Brain microvascular endothelial cell (primary cell): ENCODE measurements around the gene PDE6B.
"Not testable (repeated sequence)": the region's sequence is repeated elsewhere in the genome, so short reads cannot be mapped to it uniquely, and the experiment has no call there.

ENCODE experiments used
- DNase-seq: peaks from one replicate; pipeline ENCODE4 v3.0.0-alpha.2; 2020
- H3K27ac ChIP-seq: fragments of 250-450 bp; sonication (Bioruptor Pico); 2 replicates; pipeline ENCODE4 v1.5.1; 2020; ENCODE audit warnings: mild to moderate bottlenecking, moderate library complexity
- H3K27me3 ChIP-seq: fragments of 250-450 bp; sonication (Bioruptor Pico); replicated peaks from 2 replicates; pipeline ENCODE4 v1.5.1; 2020; ENCODE audit warnings: mild to moderate bottlenecking
- H3K36me3 ChIP-seq: fragments of 250-450 bp; sonication (Bioruptor Pico); replicated peaks from 2 replicates; pipeline ENCODE4 v1.5.1; 2020; ENCODE audit warnings: mild to moderate bottlenecking
- H3K4me3 ChIP-seq: 2 replicates; pipeline ENCODE4 v1.5.1; 2011; ENCODE audit warnings: low read depth, mild to moderate bottlenecking, control low read depth, low read length, moderate library complexity
- CTCF ChIP-seq: IDR thresholded peaks from 2 replicates; pipeline ENCODE4 v1.5.1; 2011; ENCODE audit warnings: low read depth, mild to moderate bottlenecking, moderate library complexity, low read length, control low read depth, inconsistent platforms; ENCODE audit errors: missing control alignments
- in situ Hi-C: cut with HindIII; loops from 2 replicates; pipeline ENCODE4 v1.10.0; 2017; ENCODE audit warnings: low sequenced_read_pairs, low pct_ligation_motif_present

The PDE6B gene

GRCh38 chr4:636628-637159, 11.3 kb downstream of the PDE6B start:
- no peak overlapping the region for H3K4me3 ChIP-seq
- H3K27me3 ChIP-seq, result peaks cover 4% of the 10 kb centered on the region
- no peaks in the 10 kb centered on the region for H3K36me3 ChIP-seq
- DNase-seq, result no peak
- TF ChIP-seq CTCF, result no peak
- in situ Hi-C loops, result no loop called here
- H3K27ac ChIP-seq, result no peak overlapping the region

- Histone ChIP-seq H3K27me3 (peaks cover 4% of the 10 kb centered on the region), H3K27ac (no peak overlapping the region), H3K36me3 (no peaks in the 10 kb centered on the region), H3K4me3 (no peak overlapping the region)
- no peak for TF ChIP-seq CTCF
- in situ Hi-C loops, result no loop called here
- peak; percentile 18 for DNase-seq
Observed at GRCh38 chr4:637536-638280, 12.3 kb downstream of the PDE6B start.

- H3K36me3 ChIP-seq, result not testable (repeated sequence)
Observed at GRCh38 chr4:642366-642765, 17.0 kb downstream of the PDE6B start.

GRCh38 chr4:646460-646859, 21.1 kb downstream of the PDE6B start:
- no peak for TF ChIP-seq CTCF
- Histone ChIP-seq H3K27me3 (no peaks in the 10 kb centered on the region), H3K4me3 (no peak overlapping the region), H3K27ac (no peak overlapping the region), H3K36me3 (no peaks in the 10 kb centered on the region)
- in situ Hi-C loops, result no loop called here
- no peak for DNase-seq

More at GRCh38 chr4:642366-642765, 17.0 kb downstream of the PDE6B start:
- in situ Hi-C loops, H3K4me3 ChIP-seq, H3K27me3 ChIP-seq, DNase-seq, H3K27ac ChIP-seq: not testable (repeated sequence)

- H3K27ac ChIP-seq, result no peak overlapping the region
- no peaks in the 10 kb centered on the region for H3K36me3 ChIP-seq
- no peak overlapping the region for H3K4me3 ChIP-seq
- in situ Hi-C loops, result no loop called here
- TF ChIP-seq CTCF, result no peak
- no peaks in the 10 kb centered on the region for H3K27me3 ChIP-seq
- DNase-seq, result no peak
Observed at GRCh38 chr4:647481-647880, 22.1 kb downstream of the PDE6B start.

- Histone ChIP-seq H3K27me3 (no peaks in the 10 kb centered on the region), H3K4me3 (no peak overlapping the region), H3K36me3 (no peaks in the 10 kb centered on the region), H3K27ac (no peak overlapping the region)
- no peak for DNase-seq
- TF ChIP-seq CTCF, result no peak
- in situ Hi-C loops, result no loop called here
Observed at GRCh38 chr4:648579-649292, 23.4 kb downstream of the PDE6B start.
